Measurements from ENCODE around the gene SYT1.

The SYT1 gene

GRCh38 chr12:78951803-78952551, 87.4 kb downstream of the SYT1 start:
- Histone ChIP-seq H3F3A (ENCODE audit: insufficient read depth) (no peaks in the 10 kb centered on the region), H4K20me1 (ENCODE audit: low read depth, low read length) (no peaks in the 10 kb centered on the region), H3K9me2 (replicated peaks; ENCODE audit: insufficient read depth, low read length) (no peaks in the 10 kb centered on the region), H3K4me2 (ENCODE audit: low read depth, low read length, poor library complexity, severe bottlenecking) (no peak overlapping the region), H3K4me3 (ENCODE audit: insufficient read depth, low read length, poor library complexity, severe bottlenecking) (no peak overlapping the region), H2AFZ (ENCODE audit: low read depth, low read length, severe bottlenecking) (no peak overlapping the region), H3K9ac (ENCODE audit: low read length) (no peak overlapping the region), H3K79me2 (ENCODE audit: insufficient read depth, low read length) (no peaks in the 10 kb centered on the region), H3K27me3 (ENCODE audit: low read length) (no peaks in the 10 kb centered on the region), H3K9me3 (ENCODE audit: insufficient read depth, low read length) (no peaks in the 10 kb centered on the region), H3K36me3 (ENCODE audit: low read length) (no peaks in the 10 kb centered on the region), H3K27ac (ENCODE audit: low read depth, low read length) (no peak overlapping the region)
- no peak for TF ChIP-seq CTCF (IDR thresholded peaks at IDR 0.05; ENCODE audit: insufficient read depth, low read length, poor library complexity, severe bottlenecking)
- no peak for TF ChIP-seq EZH2phosphoT487 (conservative IDR thresholded peaks at IDR 0.05; ENCODE audit: low read length)

- H3K27ac ChIP-seq (ENCODE audit: low read depth, low read length), result no peak overlapping the region
- no peak overlapping the region for H3K4me2 ChIP-seq (ENCODE audit: low read depth, low read length, poor library complexity, severe bottlenecking)
- H2AFZ ChIP-seq (ENCODE audit: low read depth, low read length, severe bottlenecking), result no peak overlapping the region
- no peaks in the 10 kb centered on the region for H3K27me3 ChIP-seq (ENCODE audit: low read length)
- H3K36me3 ChIP-seq (ENCODE audit: low read length), result no peaks in the 10 kb centered on the region
- H3K4me3 ChIP-seq (ENCODE audit: insufficient read depth, low read length, poor library complexity, severe bottlenecking), result no peak overlapping the region
- no peaks in the 10 kb centered on the region for H3F3A ChIP-seq (ENCODE audit: insufficient read depth)
- TF ChIP-seq EZH2phosphoT487 (conservative IDR thresholded peaks at IDR 0.05; ENCODE audit: low read length), result no peak
- TF ChIP-seq CTCF (IDR thresholded peaks at IDR 0.05; ENCODE audit: insufficient read depth, low read length, poor library complexity, severe bottlenecking), result no peak
- no peaks in the 10 kb centered on the region for H3K9me3 ChIP-seq (ENCODE audit: insufficient read depth, low read length)
- H3K9me2 ChIP-seq (replicated peaks; ENCODE audit: insufficient read depth, low read length), result no peaks in the 10 kb centered on the region
- H3K9ac ChIP-seq (ENCODE audit: low read length), result no peak overlapping the region
- H3K79me2 ChIP-seq (ENCODE audit: insufficient read depth, low read length), result no peaks in the 10 kb centered on the region
- H4K20me1 ChIP-seq (ENCODE audit: low read depth, low read length), result no peaks in the 10 kb centered on the region
Observed at GRCh38 chr12:78952552-78952929, 88.0 kb downstream of the SYT1 start.

GRCh38 chr12:78958941-78959340, 94.4 kb downstream of the SYT1 start:
- H3F3A ChIP-seq (ENCODE audit: insufficient read depth), result no peaks in the 10 kb centered on the region
- no peaks in the 10 kb centered on the region for H3K27me3 ChIP-seq (ENCODE audit: low read length)
- H3K9ac ChIP-seq (ENCODE audit: low read length), result no peak overlapping the region
- no peak overlapping the region for H3K4me2 ChIP-seq (ENCODE audit: low read depth, low read length, poor library complexity, severe bottlenecking)
- no peaks in the 10 kb centered on the region for H3K36me3 ChIP-seq (ENCODE audit: low read length)
- TF ChIP-seq EZH2phosphoT487 (conservative IDR thresholded peaks at IDR 0.05; ENCODE audit: low read length) (no peak), CTCF (IDR thresholded peaks at IDR 0.05; ENCODE audit: insufficient read depth, low read length, poor library complexity, severe bottlenecking) (no peak)
- H2AFZ ChIP-seq (ENCODE audit: low read depth, low read length, severe bottlenecking), result no peak overlapping the region
- no peak overlapping the region for H3K27ac ChIP-seq (ENCODE audit: low read depth, low read length)
- H3K79me2 ChIP-seq (ENCODE audit: insufficient read depth, low read length), result no peaks in the 10 kb centered on the region
- no peak overlapping the region for H3K4me3 ChIP-seq (ENCODE audit: insufficient read depth, low read length, poor library complexity, severe bottlenecking)
- no peaks in the 10 kb centered on the region for H3K9me3 ChIP-seq (ENCODE audit: insufficient read depth, low read length)
- no peaks in the 10 kb centered on the region; the same call in 1 of the 2 replicates for H3K9me2 ChIP-seq (replicated peaks; ENCODE audit: insufficient read depth, low read length)
- H4K20me1 ChIP-seq (ENCODE audit: low read depth, low read length), result no peaks in the 10 kb centered on the region
